ENCODE measurements around the gene VSX1. TPM values are rescaled to one million over a fixed set of nuclear protein-coding genes. Genes with fewer than 3 reads are reported as not detected.

Gene VSX1
- total RNA-seq, 1 experiment from 2014 or later = not detected

GRCh38 chr20:25065625-25066338, 16.2 kb downstream of the VSX1 start:
- peaks cover 68% of the 10 kb centered on the region for H3K27me3 Mint-ChIP-seq (ENCODE audit: insufficient read depth, unreplicated experiment)

GRCh38 chr20:25065072-25065624, 16.8 kb downstream of the VSX1 start:
- DNase-seq (ENCODE audit: unreplicated experiment) = no peak
- POLR2A ChIA-PET = interaction anchor here (0.7 to 7.6 kb wide), 6 partner anchors 43 to 114 kb away, joined by 3 to 144 read pairs (median 4); partner anchors contain the start of gene APMAP
- intact Hi-C loops (cut with micrococcal nuclease) = loop anchor here (1.0 to 10.0 kb wide), 5 partner anchors 65 to 332 kb away; partner anchors contain the start of gene PYGB
- TF ChIP-seq, protein P1, sequence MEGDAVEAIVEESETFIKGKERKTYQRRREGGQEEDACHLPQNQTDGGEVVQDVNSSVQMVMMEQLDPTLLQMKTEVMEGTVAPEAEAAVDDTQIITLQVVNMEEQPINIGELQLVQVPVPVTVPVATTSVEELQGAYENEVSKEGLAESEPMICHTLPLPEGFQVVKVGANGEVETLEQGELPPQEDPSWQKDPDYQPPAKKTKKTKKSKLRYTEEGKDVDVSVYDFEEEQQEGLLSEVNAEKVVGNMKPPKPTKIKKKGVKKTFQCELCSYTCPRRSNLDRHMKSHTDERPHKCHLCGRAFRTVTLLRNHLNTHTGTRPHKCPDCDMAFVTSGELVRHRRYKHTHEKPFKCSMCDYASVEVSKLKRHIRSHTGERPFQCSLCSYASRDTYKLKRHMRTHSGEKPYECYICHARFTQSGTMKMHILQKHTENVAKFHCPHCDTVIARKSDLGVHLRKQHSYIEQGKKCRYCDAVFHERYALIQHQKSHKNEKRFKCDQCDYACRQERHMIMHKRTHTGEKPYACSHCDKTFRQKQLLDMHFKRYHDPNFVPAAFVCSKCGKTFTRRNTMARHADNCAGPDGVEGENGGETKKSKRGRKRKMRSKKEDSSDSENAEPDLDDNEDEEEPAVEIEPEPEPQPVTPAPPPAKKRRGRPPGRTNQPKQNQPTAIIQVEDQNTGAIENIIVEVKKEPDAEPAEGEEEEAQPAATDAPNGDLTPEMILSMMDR (IDR thresholded peaks at IDR 0.05; ENCODE audit: unreplicated experiment) = no peak
- H3K4me1 Mint-ChIP-seq (ENCODE audit: insufficient read depth, unreplicated experiment) = peaks cover 18% of the 10 kb centered on the region
- CTCF ChIA-PET = interaction anchor here (0.6 to 9.6 kb wide), 46 partner anchors 8 to 1127 kb away, joined by 3 to 500 read pairs (median 5); partner anchors contain the start of gene GINS1
- H3K9me3 Mint-ChIP-seq (ENCODE audit: unreplicated experiment) = no peaks in the 10 kb centered on the region
- BruUV-seq (replicated peaks) = no TSS peak
- no peak overlapping the region for H3K27ac Mint-ChIP-seq (ENCODE audit: low read depth, unreplicated experiment)
- H3K27me3 Mint-ChIP-seq (ENCODE audit: insufficient read depth, unreplicated experiment) = peaks cover 68% of the 10 kb centered on the region
- no peak overlapping the region for H3K4me3 Mint-ChIP-seq (ENCODE audit: unreplicated experiment)
- no peaks in the 10 kb centered on the region for H3K36me3 Mint-ChIP-seq (ENCODE audit: insufficient read depth, unreplicated experiment)

More at GRCh38 chr20:25065625-25066338, 16.2 kb downstream of the VSX1 start:
- ChIA-PET POLR2A (interaction anchor here (0.7 to 7.6 kb wide), 5 partner anchors 43 to 113 kb away, joined by 3 to 144 read pairs (median 4); partner anchors contain the start of gene APMAP), CTCF (interaction anchor here (0.6 to 9.6 kb wide), 43 partner anchors 9 to 1128 kb away, joined by 3 to 500 read pairs (median 5); partner anchors contain the start of gene GINS1)
- Mint-ChIP-seq H3K9me3 (ENCODE audit: unreplicated experiment) (no peaks in the 10 kb centered on the region), H3K27ac (ENCODE audit: low read depth, unreplicated experiment) (no peak overlapping the region), H3K4me1 (ENCODE audit: insufficient read depth, unreplicated experiment) (peaks cover 12% of the 10 kb centered on the region), H3K4me3 (ENCODE audit: unreplicated experiment) (no peak overlapping the region), H3K36me3 (ENCODE audit: insufficient read depth, unreplicated experiment) (no peaks in the 10 kb centered on the region)
- intact Hi-C loops (cut with micrococcal nuclease) = loop anchor here (1.0 to 10.0 kb wide), 5 partner anchors 65 to 332 kb away; partner anchors contain the start of gene PYGB
- no TSS peak for BruUV-seq (replicated peaks)
- TF ChIP-seq, protein P1 (IDR thresholded peaks at IDR 0.05; ENCODE audit: unreplicated experiment) = peak; percentile 57
- peak; percentile 59 for DNase-seq (ENCODE audit: unreplicated experiment)

- peaks cover 18% of the 10 kb centered on the region for H3K4me1 Mint-ChIP-seq (ENCODE audit: insufficient read depth, unreplicated experiment)
- peaks cover 66% of the 10 kb centered on the region for H3K27me3 Mint-ChIP-seq (ENCODE audit: insufficient read depth, unreplicated experiment)
Measured at GRCh38 chr20:25064561-25065071, 17.3 kb downstream of the VSX1 start.

More at GRCh38 chr20:25064561-25065071, 17.3 kb downstream of the VSX1 start:
- Mint-ChIP-seq H3K27ac (ENCODE audit: low read depth, unreplicated experiment) (no peak overlapping the region), H3K4me3 (ENCODE audit: unreplicated experiment) (no peak overlapping the region), H3K9me3 (ENCODE audit: unreplicated experiment) (no peaks in the 10 kb centered on the region), H3K36me3 (ENCODE audit: insufficient read depth, unreplicated experiment) (no peaks in the 10 kb centered on the region)
- no TSS peak for BruUV-seq (replicated peaks)
- ChIA-PET POLR2A (interaction anchor here (0.7 to 7.6 kb wide), 5 partner anchors 47 to 328 kb away, joined by 3 to 144 read pairs (median 4); partner anchors contain the start of gene APMAP), CTCF (interaction anchor here (0.6 to 9.6 kb wide), 34 partner anchors 10 to 1127 kb away, joined by 3 to 500 read pairs (median 6); no protein-coding TSS in a partner anchor)
- TF ChIP-seq, protein P1 (IDR thresholded peaks at IDR 0.05; ENCODE audit: unreplicated experiment) = no peak
- intact Hi-C loops (cut with micrococcal nuclease) = loop anchor here (1.0 to 10.0 kb wide), 5 partner anchors 64 to 333 kb away; partner anchors contain the start of gene PYGB
- no peak for DNase-seq (ENCODE audit: unreplicated experiment)
